HepG2 (cell line): ENCODE results near the gene GJB4. TPM values are rescaled to one million over a fixed set of nuclear protein-coding genes. Genes with fewer than 3 reads are reported as not detected.

Source experiments
- ATAC-seq: fragments of 200-7000 bp; cut with Tn5 transposase; 3 replicates; pipeline ENCODE4 v1.9.1; 2020; ENCODE audit warnings: mild to moderate bottlenecking, moderate library complexity
- BruUV-seq: library from RNA; stranded (reverse); fragments of 400-500 nt; replicated peaks from 2 replicates; lab custom pipeline; 2021; lab: Mats Ljungman, UMichigan
- CTCF ChIA-PET: fragments of 300-600 bp; formaldehyde crosslinking; extraction: SDS; loops from one replicate; lab custom pipeline; 2021; ENCODE audit warnings: low total read pairs, inconsistent platforms, low intra/inter-chr PET ratio; lab: Yijun Ruan, JAX
- POLR2A ChIA-PET: fragments of 350-600 bp; sonication (Branson Sonifier 250); formaldehyde crosslinking; loops from one replicate; lab custom pipeline; 2020; ENCODE audit warnings: antibody characterized with exemption, inconsistent platforms; lab: Yijun Ruan, JAX
- DNase-seq: peaks from one replicate; pipeline ENCODE4 v3.0.0-alpha.2; 2015; ENCODE audit warnings: low spot score
- FAIRE-seq: peaks from 3 replicates; lab custom pipeline; 2011; peaks lifted over from hg19 to GRCh38; lab: Jason Lieb, UNC
- H2AFZ ChIP-seq: one replicate; pipeline ENCODE4 v1.6.1; 2011; ENCODE audit warnings: low read length, inconsistent platforms
- H3K27ac ChIP-seq: fragments of 300-600 bp; 3 replicates; pipeline ENCODE4 v1.8.0; 2011; ENCODE audit warnings: mixed run types, mild to moderate bottlenecking, mixed read lengths, low read length, inconsistent platforms; ENCODE audit not compliant: insufficient read depth; ENCODE audit errors: extremely low read length
- H3K27me3 ChIP-seq, 2 experiments: fragments of 200-600 bp in 1 of 2; 2 replicates in 1 of 2; 3 replicates in 1 of 2; pipeline versions ENCODE4 v1.6.0 to v1.8.0; 2011; ENCODE audit warnings: low read length in 2 of 2, mild to moderate bottlenecking in 2 of 2, moderate library complexity in 2 of 2, inconsistent platforms in 1 of 2; ENCODE audit not compliant: insufficient read depth in 2 of 2, control insufficient read depth in 1 of 2
- H3K36me3 ChIP-seq, 2 experiments: fragments of 200-600 bp in 1 of 2; replicated peaks in 1 of 2; 2 replicates in 1 of 2; 3 replicates in 1 of 2; pipeline versions ENCODE4 v1.5.1 to v1.8.0; 2011; ENCODE audit warnings: low read length in 2 of 2, inconsistent platforms in 1 of 2; ENCODE audit not compliant: insufficient read depth in 2 of 2, control insufficient read depth in 1 of 2
- H3K4me1 ChIP-seq: 2 replicates; pipeline ENCODE4 v1.5.1; 2012; ENCODE audit warnings: low read length, inconsistent platforms; ENCODE audit not compliant: insufficient read depth
- H3K4me2 ChIP-seq: 2 replicates; pipeline ENCODE4 v1.6.0; 2011; ENCODE audit warnings: low read depth, low read length, inconsistent platforms
- H3K4me3 ChIP-seq, 3 experiments: fragments of 200-600 bp in 1 of 3; sonication (generic), shearing (Covaris generic) in 1 of 3; replicated peaks in 1 of 3; 2 replicates each; pipeline ENCODE4 v1.5.1; 2011 to 2016; ENCODE audit warnings: low read length in 3 of 3, inconsistent platforms in 2 of 3, low read depth in 2 of 3, mild to moderate bottlenecking in 2 of 3, control low read depth in 1 of 3, mixed read lengths in 1 of 3; ENCODE audit not compliant: insufficient read depth in 1 of 3
- H3K79me2 ChIP-seq: one replicate; pipeline ENCODE4 v1.6.1; 2011; ENCODE audit warnings: low read length, inconsistent platforms; ENCODE audit not compliant: insufficient read depth
- H3K9ac ChIP-seq: 2 replicates; pipeline ENCODE4 v1.6.0; 2011; ENCODE audit warnings: mild to moderate bottlenecking, low read depth, low read length, inconsistent platforms; ENCODE audit not compliant: insufficient read depth
- H3K9me3 ChIP-seq: 2 replicates; pipeline ENCODE4 v1.5.1; 2012; ENCODE audit warnings: mild to moderate bottlenecking, low read length
- H4K20me1 ChIP-seq: 2 replicates; pipeline ENCODE4 v1.6.0; 2011; ENCODE audit warnings: inconsistent platforms, mild to moderate bottlenecking, low read length, moderate library complexity; ENCODE audit not compliant: insufficient read depth
- EHMT2 ChIP-seq: fragments of 200-600 bp; sonication (generic); IDR thresholded peaks from 2 replicates; pipeline ENCODE4 v1.7.0; 2017; ENCODE audit warnings: antibody characterized with exemption, low read depth, low read length, borderline replicate concordance
- FOXJ3 ChIP-seq: sonication (generic); formaldehyde crosslinking; IDR thresholded peaks from 2 replicates; pipeline ENCODE4 v1.4.0; 2020; ENCODE audit warnings: missing genetic modification reagents, mild to moderate bottlenecking, borderline replicate concordance
- KDM1A ChIP-seq: IDR thresholded peaks from 2 replicates; pipeline ENCODE4 v1.6.1; 2016; ENCODE audit warnings: missing compliant biosample characterization
- KMT2B ChIP-seq: IDR thresholded peaks from 2 replicates; pipeline ENCODE4 v1.6.1; 2016; ENCODE audit warnings: missing genetic modification reagents, missing compliant biosample characterization
- NR2F2 ChIP-seq: IDR thresholded peaks from 2 replicates; pipeline ENCODE4 v1.6.1; 2012; ENCODE audit warnings: low read depth, inconsistent platforms, borderline replicate concordance
- PHF5A ChIP-seq: IDR thresholded peaks from one replicate; pipeline ENCODE4 v1.6.1; 2018; ENCODE audit warnings: low read depth, missing genetic modification reagents; ENCODE audit not compliant: unreplicated experiment
- SRF ChIP-seq: IDR thresholded peaks from 2 replicates; pipeline ENCODE4 v1.6.1; 2011; ENCODE audit warnings: mild to moderate bottlenecking, low read depth, low read length, moderate library complexity
- TARDBP ChIP-seq: sonication (generic); formaldehyde crosslinking; IDR thresholded peaks from 2 replicates; pipeline ENCODE4 v1.8.0; 2022; ENCODE audit warnings: mild to moderate bottlenecking, missing genetic modification reagents
- ZMYM4 ChIP-seq: sonication (generic); formaldehyde crosslinking; IDR thresholded peaks from 2 replicates; pipeline ENCODE4 v1.8.1; 2023; ENCODE audit warnings: mild to moderate bottlenecking, missing genetic modification reagents
- ZNF235 ChIP-seq: sonication (generic); formaldehyde crosslinking; IDR thresholded peaks from 2 replicates; pipeline ENCODE4 v1.8.1; 2023; ENCODE audit warnings: mild to moderate bottlenecking, missing genetic modification reagents, borderline replicate concordance
- ZNF34 ChIP-seq: sonication (generic); formaldehyde crosslinking; IDR thresholded peaks from 2 replicates; pipeline ENCODE4 v1.4.0; 2020; ENCODE audit warnings: mild to moderate bottlenecking, missing genetic modification reagents, borderline replicate concordance
- ZNF468 ChIP-seq: sonication (generic); formaldehyde crosslinking; IDR thresholded peaks from 2 replicates; pipeline ENCODE4 v1.8.0; 2022; ENCODE audit warnings: mild to moderate bottlenecking, moderate library complexity, missing genetic modification reagents
- ZNF496 ChIP-seq: sonication (generic); formaldehyde crosslinking; IDR thresholded peaks from 2 replicates; pipeline ENCODE4 v1.8.1; 2023; ENCODE audit warnings: mild to moderate bottlenecking, moderate library complexity, missing genetic modification reagents; ENCODE audit not compliant: insufficient replicate concordance
- WGBS: methylation state at CpG from one replicate; pipeline ENCODE4 v1.1.6; 2017; ENCODE audit warnings: low lambda C conversion rate; 5-methylcytosine and 5-hydroxymethylcytosine counted together
- in situ Hi-C: cut with HindIII; loops from 2 replicates; pipeline ENCODE4 v1.10.0; 2017; ENCODE audit warnings: low pct_unique_long_range_greater_than_20kb; ENCODE audit not compliant: extremely low pct_ligation_motif_present
- intact Hi-C: fragments of 100-400 bp; cut with micrococcal nuclease; formaldehyde crosslinking; loops from one replicate; pipeline ENCODE4 v1.10.0; 2022; ENCODE audit not compliant: unreplicated experiment
- polyA plus RNA-seq, 8 experiments: library from polyadenylated mRNA; depleted of rRNA in 3 of 8; stranded (reverse) in 7 of 8; unstranded in 1 of 8; fragments of >200 nt; fragmentation: Illumina TruSeq in 4 of 8; extraction: Trizol in 4 of 8; gene quantifications; 2 replicates each; pipeline versions ENCODE4 v1.2.1 to v1.2.3, GENCODE V29; 2011 to 2016; ENCODE audit warnings: low read depth in 4 of 8, missing spikeins in 1 of 8, mixed read lengths in 1 of 8; ENCODE audit not compliant: insufficient read depth in 1 of 8
- total RNA-seq, 5 experiments: library from RNA; depleted of rRNA; stranded (reverse); fragments of >200 nt; fragmentation: Illumina TruSeq; extraction: Trizol; gene quantifications; 2 replicates each; pipeline ENCODE4 v1.2.3, GENCODE V29; 2016; ENCODE audit warnings: low read depth in 1 of 5
- TF ChIP-seq, protein P1 (sequence below): sonication (generic); formaldehyde crosslinking; IDR thresholded peaks from 2 replicates; pipeline ENCODE4 v1.4.0; 2020; ENCODE audit warnings: missing genetic modification reagents, borderline replicate concordance
- TF ChIP-seq, protein P2 (sequence below): IDR thresholded peaks from 2 replicates; pipeline ENCODE4 v1.6.1; 2016; ENCODE audit warnings: mild to moderate bottlenecking
- TF ChIP-seq, protein P3 (sequence below), 2 experiments: sonication (generic) in 1 of 2; formaldehyde crosslinking in 1 of 2; IDR thresholded peaks; 2 replicates each; pipeline versions ENCODE4 v1.4.0 to v1.6.1; 2018 to 2020; ENCODE audit warnings: missing genetic modification reagents in 2 of 2, borderline replicate concordance in 1 of 2, low read depth in 1 of 2, mild to moderate bottlenecking in 1 of 2, missing biosample characterization in 1 of 2
- TF ChIP-seq, protein P4 (sequence below): sonication (generic); formaldehyde crosslinking; IDR thresholded peaks from 2 replicates; pipeline ENCODE4 v1.5.0; 2020; ENCODE audit warnings: missing genetic modification reagents
- TF ChIP-seq, protein P5 (sequence below): IDR thresholded peaks from 2 replicates; pipeline ENCODE4 v1.6.1; 2016; ENCODE audit warnings: missing genetic modification reagents, missing compliant biosample characterization

The GJB4 gene
- total and polyA plus RNA-seq, 2 of the 13 experiments (the other 11 are each of a cell fraction or from before 2014, with no cell fraction given), result not detected

DNA sequence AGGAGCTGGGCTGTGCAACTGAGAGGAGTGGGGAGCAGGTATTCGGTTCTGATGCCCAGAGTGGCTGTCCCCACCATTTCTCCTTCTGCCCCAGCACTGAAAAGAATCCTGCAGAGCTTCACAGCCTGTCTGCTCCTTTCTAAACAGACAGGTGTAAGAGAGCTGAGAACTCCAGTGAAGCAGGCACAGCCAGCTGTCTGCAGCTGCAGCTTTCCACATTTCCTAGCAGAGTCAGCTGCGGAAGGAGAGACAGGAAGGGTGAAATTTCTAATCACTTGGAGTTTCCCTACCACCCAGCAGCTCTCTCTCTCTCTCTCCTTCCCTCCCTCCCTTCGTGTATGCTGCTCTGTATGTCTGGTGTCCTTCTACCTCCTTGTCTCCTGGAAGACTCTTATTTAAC, 45.2 kb upstream of the GJB4 start:
- intact Hi-C loops, result no loop called here
- FAIRE-seq, result no peak

More for the DNA sequence above, 45.2 kb upstream of the GJB4 start:
- no peaks in the 10 kb centered on the region for H4K20me1 ChIP-seq
- no peaks in the 10 kb centered on the region for H3K79me2 ChIP-seq
- no peak overlapping the region for H2AFZ ChIP-seq
- H3K36me3 ChIP-seq, result no peaks in the 10 kb centered on the region
- ATAC-seq (no peak), DNase-seq (no peak)
- no peak overlapping the region for H3K27ac ChIP-seq
- H3K27me3 ChIP-seq, result peaks cover 0 to 9% of the 10 kb centered on the region in 2 experiments; a peak in 2 of 5 replicates
- H3K9ac ChIP-seq, result no peak overlapping the region
- BruUV-seq, result no TSS peak
- CTCF ChIA-PET, result no interaction called here
- no peaks in the 10 kb centered on the region for H3K4me1 ChIP-seq
- H3K4me3 ChIP-seq, result no peak overlapping the region
- H3K9me3 ChIP-seq, result no peaks in the 10 kb centered on the region
- TF ChIP-seq ZMYM4 (CRISPR knock-in tag) (no peak), EHMT2 (no peak), SRF (no peak), TARDBP (no peak), ZNF34 (no peak), NR2F2 (no peak), FOXJ3 (CRISPR knock-in tag) (no peak), KMT2B (CRISPR knock-in tag) (no peak), KDM1A (CRISPR knock-in tag) (no peak), ZNF468 (CRISPR knock-in tag) (no peak), ZNF235 (CRISPR knock-in tag) (no peak), ZNF496 (CRISPR knock-in tag) (no peak), PHF5A (CRISPR knock-in tag) (no peak)
- TF ChIP-seq, protein P1, sequence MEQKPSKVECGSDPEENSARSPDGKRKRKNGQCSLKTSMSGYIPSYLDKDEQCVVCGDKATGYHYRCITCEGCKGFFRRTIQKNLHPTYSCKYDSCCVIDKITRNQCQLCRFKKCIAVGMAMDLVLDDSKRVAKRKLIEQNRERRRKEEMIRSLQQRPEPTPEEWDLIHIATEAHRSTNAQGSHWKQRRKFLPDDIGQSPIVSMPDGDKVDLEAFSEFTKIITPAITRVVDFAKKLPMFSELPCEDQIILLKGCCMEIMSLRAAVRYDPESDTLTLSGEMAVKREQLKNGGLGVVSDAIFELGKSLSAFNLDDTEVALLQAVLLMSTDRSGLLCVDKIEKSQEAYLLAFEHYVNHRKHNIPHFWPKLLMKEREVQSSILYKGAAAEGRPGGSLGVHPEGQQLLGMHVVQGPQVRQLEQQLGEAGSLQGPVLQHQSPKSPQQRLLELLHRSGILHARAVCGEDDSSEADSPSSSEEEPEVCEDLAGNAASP, result no peak
- TF ChIP-seq, protein P2, sequence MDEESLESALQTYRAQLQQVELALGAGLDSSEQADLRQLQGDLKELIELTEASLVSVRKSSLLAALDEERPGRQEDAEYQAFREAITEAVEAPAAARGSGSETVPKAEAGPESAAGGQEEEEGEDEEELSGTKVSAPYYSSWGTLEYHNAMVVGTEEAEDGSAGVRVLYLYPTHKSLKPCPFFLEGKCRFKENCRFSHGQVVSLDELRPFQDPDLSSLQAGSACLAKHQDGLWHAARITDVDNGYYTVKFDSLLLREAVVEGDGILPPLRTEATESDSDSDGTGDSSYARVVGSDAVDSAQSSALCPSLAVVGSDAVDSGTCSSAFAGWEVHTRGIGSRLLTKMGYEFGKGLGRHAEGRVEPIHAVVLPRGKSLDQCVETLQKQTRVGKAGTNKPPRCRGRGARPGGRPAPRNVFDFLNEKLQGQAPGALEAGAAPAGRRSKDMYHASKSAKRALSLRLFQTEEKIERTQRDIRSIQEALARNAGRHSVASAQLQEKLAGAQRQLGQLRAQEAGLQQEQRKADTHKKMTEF (CRISPR knock-in tag), result no peak
- TF ChIP-seq, protein P3, sequence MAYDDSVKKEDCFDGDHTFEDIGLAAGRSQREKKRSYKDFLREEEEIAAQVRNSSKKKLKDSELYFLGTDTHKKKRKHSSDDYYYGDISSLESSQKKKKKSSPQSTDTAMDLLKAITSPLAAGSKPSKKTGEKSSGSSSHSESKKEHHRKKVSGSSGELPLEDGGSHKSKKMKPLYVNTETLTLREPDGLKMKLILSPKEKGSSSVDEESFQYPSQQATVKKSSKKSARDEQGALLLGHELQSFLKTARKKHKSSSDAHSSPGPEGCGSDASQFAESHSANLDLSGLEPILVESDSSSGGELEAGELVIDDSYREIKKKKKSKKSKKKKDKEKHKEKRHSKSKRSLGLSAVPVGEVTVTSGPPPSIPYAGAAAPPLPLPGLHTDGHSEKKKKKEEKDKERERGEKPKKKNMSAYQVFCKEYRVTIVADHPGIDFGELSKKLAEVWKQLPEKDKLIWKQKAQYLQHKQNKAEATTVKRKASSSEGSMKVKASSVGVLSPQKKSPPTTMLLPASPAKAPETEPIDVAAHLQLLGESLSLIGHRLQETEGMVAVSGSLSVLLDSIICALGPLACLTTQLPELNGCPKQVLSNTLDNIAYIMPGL (CRISPR knock-in tag; IDR thresholded peaks at IDR 0.05; ENCODE audit: borderline replicate concordance in 1 of 2, low read depth in 1 of 2), result no peak
- TF ChIP-seq, protein P4, sequence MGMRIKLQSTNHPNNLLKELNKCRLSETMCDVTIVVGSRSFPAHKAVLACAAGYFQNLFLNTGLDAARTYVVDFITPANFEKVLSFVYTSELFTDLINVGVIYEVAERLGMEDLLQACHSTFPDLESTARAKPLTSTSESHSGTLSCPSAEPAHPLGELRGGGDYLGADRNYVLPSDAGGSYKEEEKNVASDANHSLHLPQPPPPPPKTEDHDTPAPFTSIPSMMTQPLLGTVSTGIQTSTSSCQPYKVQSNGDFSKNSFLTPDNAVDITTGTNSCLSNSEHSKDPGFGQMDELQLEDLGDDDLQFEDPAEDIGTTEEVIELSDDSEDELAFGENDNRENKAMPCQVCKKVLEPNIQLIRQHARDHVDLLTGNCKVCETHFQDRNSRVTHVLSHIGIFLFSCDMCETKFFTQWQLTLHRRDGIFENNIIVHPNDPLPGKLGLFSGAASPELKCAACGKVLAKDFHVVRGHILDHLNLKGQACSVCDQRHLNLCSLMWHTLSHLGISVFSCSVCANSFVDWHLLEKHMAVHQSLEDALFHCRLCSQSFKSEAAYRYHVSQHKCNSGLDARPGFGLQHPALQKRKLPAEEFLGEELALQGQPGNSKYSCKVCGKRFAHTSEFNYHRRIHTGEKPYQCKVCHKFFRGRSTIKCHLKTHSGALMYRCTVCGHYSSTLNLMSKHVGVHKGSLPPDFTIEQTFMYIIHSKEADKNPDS (CRISPR knock-in tag), result no peak
- TF ChIP-seq, protein P5, sequence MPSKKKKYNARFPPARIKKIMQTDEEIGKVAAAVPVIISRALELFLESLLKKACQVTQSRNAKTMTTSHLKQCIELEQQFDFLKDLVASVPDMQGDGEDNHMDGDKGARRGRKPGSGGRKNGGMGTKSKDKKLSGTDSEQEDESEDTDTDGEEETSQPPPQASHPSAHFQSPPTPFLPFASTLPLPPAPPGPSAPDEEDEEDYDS (CRISPR knock-in tag), result no peak
- in situ Hi-C loops, result no loop called here
- H3K4me2 ChIP-seq, result no peak overlapping the region
- POLR2A ChIA-PET, result no interaction called here
- WGBS, result 0% methylated on average over 2 of the region's 3 CpGs
